Pancreas (tissue), 10 donors: Measurements from ENCODE around the gene RNF25. TPM values are rescaled to one million over a fixed set of nuclear protein-coding genes. Genes with fewer than 3 reads are reported as not detected.

Experiments used
- ATAC-seq, 4 donors: fragments of 200-7000 bp; cut with Tn5 transposase; one replicate each; pipeline versions ENCODE4 v1.8.0 to v1.9.1; 2020; ENCODE audit warnings: mild to moderate bottlenecking in 4 of 4, moderate library complexity in 4 of 4
- DNase-seq, 6 donors: peaks; one replicate each; pipeline ENCODE4 v3.0.0-alpha.2; 2020
- FAIRE-seq: peaks from 2 replicates; lab custom pipeline; 2012; peaks lifted over from hg19 to GRCh38; lab: Jason Lieb, UNC
- H3K27ac ChIP-seq, 4 donors: fragments of 200-600 bp; sonication (generic); 1 replicate in 3 of 4; 2 replicates in 1 of 4; pipeline versions ENCODE4 v1.5.0 to v1.8.0; 2020
- H3K27me3 ChIP-seq, 4 donors: fragments of 200-600 bp; one replicate each; pipeline ENCODE4 v1.8.0; 2021
- H3K36me3 ChIP-seq, 3 donors: fragments of 200-600 bp; sonication (generic) in 1 of 3; one replicate each; pipeline versions ENCODE4 v1.5.0 to v1.8.0; 2020 to 2021
- H3K4me1 ChIP-seq, 3 donors: fragments of 200-600 bp; one replicate each; pipeline ENCODE4 v1.8.0; 2021
- H3K4me3 ChIP-seq, 4 donors: fragments of 200-600 bp; sonication (generic) in 2 of 4; one replicate each; pipeline versions ENCODE4 v1.5.0 to v1.8.0; 2020 to 2021
- H3K9me3 ChIP-seq, 4 donors: fragments of 200-600 bp; one replicate each; pipeline ENCODE4 v1.8.0; 2021
- CTCF ChIP-seq, 4 donors: fragments of 200-600 bp; sonication (generic) in 3 of 4; IDR thresholded peaks; one replicate each; pipeline versions ENCODE4 v1.5.0 to v1.8.0; 2021; ENCODE audit warnings: antibody characterized with exemption in 4 of 4
- WGBS, 2 donors: extraction: QIAGEN DNeasy Blood & Tissue Kit; methylation state at CpG; one replicate each; pipeline ENCODE4 v1.1.7; 2013; 5-methylcytosine and 5-hydroxymethylcytosine counted together
- intact Hi-C, 3 donors: fragments of 100-400 bp; cut with DNase I; formaldehyde crosslinking; loops; one replicate each; pipeline versions ENCODE4 v1.11.1 to v1.14.2; 2022
- polyA plus RNA-seq, 2 donors: library from polyadenylated mRNA; stranded (reverse); fragments of 200-250 nt; gene quantifications; one replicate each; pipeline ENCODE4 v1.2.3, GENCODE V29; 2013
- total RNA-seq, 6 donors: library from RNA; stranded (reverse); fragmentation: NEBNext Ultra II Directional in 4 of 6; extraction: Animal tissue kit (Norgen Biotek cat#: 25700) in 4 of 6; gene quantifications; one replicate each; pipeline versions ENCODE4 v1.2.1 to v1.2.4, GENCODE V29; 2021 to 2023
- donor health status: healthy with polysubstance abuse.
- donor health status: DM: no; HTN: no; CAD: no; lungs with moderate emphysema.
- donor health status: DM: no; HTN: no; CAD: no.
- donor health status: control.
- donor health status: control.
- donor health status: Bipolar disorder and iron deficiency.
- donor health status: DM: yes; HTN: yes; CAD: no.
- donor health status: DM: no; HTN: no; CAD: no.
- donor health status: DM: no; HTN: no; CAD: no.
- donor health status: DM: yes; HTN: yes; CAD: no.

The RNF25 gene, protein sequence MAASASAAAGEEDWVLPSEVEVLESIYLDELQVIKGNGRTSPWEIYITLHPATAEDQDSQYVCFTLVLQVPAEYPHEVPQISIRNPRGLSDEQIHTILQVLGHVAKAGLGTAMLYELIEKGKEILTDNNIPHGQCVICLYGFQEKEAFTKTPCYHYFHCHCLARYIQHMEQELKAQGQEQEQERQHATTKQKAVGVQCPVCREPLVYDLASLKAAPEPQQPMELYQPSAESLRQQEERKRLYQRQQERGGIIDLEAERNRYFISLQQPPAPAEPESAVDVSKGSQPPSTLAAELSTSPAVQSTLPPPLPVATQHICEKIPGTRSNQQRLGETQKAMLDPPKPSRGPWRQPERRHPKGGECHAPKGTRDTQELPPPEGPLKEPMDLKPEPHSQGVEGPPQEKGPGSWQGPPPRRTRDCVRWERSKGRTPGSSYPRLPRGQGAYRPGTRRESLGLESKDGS
- total RNA-seq (10 to 100 TPM in 2 of 6 donors, 1 to 10 TPM in 4; 4.5 to 10.2 (median 7.9) TPM), polyA plus RNA-seq (10 to 100 TPM; 18.1 to 28.8 TPM)

GRCh38 chr2:218671654-218672566 is at the start of gene RNF25, which contains the start of gene STK36:
Gene RNF25 (minus strand): TSS chr2:218672002. CDS start chr2:218671970, 32 bp downstream.
Gene STK36 (plus strand): TSS chr2:218672086. CDS start chr2:218672830, 744 bp downstream.
- Histone ChIP-seq H3K4me3 (peak within 1 kb of the TSS; percentile 58 to 80 (median 76)), H3K4me1 (peaks cover 0 to 11% (median 0%) of the 10 kb centered on the region in 3 donors), H3K27me3 (no peaks in the 10 kb centered on the region), H3K36me3 (peaks cover 0 to 10% (median 0%) of the 10 kb centered on the region in 3 donors), H3K27ac (peak within 1 kb of the TSS in 3 of 4 donors; percentile 22 to 44 (median 38)), H3K9me3 (no peaks in the 10 kb centered on the region)
- ATAC-seq (peak; percentile 99), DNase-seq (peak; percentile 77 to 92 (median 84)), FAIRE-seq (no peak)
- intact Hi-C loops, result no loop called here
- no peak for TF ChIP-seq CTCF (IDR thresholded peaks at IDR 0.05)
- WGBS, 2 donors, result 0% methylated on average over 46 to 49 of the region's 49 CpGs

DNA sequence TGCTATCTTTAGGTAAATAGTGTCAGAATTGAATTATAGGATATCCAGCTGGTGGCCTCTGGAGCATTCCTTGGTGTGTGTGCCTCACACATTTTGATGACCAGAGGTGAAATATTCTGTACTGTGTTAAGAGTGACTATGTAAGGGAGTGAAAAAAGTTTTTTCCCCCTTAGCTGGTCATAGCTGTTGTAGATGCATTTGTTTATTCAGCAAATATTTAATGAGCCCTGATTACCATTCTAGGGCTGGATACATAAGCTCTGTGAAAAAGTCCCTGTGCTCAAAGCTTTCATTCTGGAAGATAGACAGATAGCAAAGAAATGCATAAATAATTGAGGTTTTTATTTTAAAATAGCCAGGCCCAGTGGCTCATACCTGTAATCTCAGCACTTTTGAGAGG is 49.7 kb upstream of the RNF25 start:
- Histone ChIP-seq H3K27ac (no peak overlapping the region), H3K27me3 (no peaks in the 10 kb centered on the region), H3K36me3 (no peaks in the 10 kb centered on the region), H3K4me3 (no peak overlapping the region), H3K4me1 (peaks cover 0 to 17% (median 0%) of the 10 kb centered on the region in 3 donors), H3K9me3 (peaks cover 0 to 3% (median 0%) of the 10 kb centered on the region in 4 donors)
- peak in 1 of 4 donors; percentile 28 for ATAC-seq
- intact Hi-C loops, result no loop called here
- DNase-seq, result no peak
- no peak for TF ChIP-seq CTCF (IDR thresholded peaks at IDR 0.05)
- no peak for FAIRE-seq

GRCh38 chr2:218720048-218721041 is 48.5 kb upstream of the RNF25 start:
- Histone ChIP-seq H3K36me3 (no peaks in the 10 kb centered on the region), H3K4me3 (no peak overlapping the region), H3K9me3 (no peaks in the 10 kb centered on the region), H3K27ac (no peak overlapping the region), H3K4me1 (peaks cover 0 to 17% (median 0%) of the 10 kb centered on the region in 3 donors), H3K27me3 (no peaks in the 10 kb centered on the region)
- TF ChIP-seq CTCF (IDR thresholded peaks at IDR 0.05), result no peak
- no peak for ATAC-seq
- intact Hi-C loops, result no loop called here
- WGBS, 2 donors, result 93 to 96% methylated on average over 19 of the region's 19 CpGs
- no peak for FAIRE-seq
- DNase-seq, result no peak

DNA sequence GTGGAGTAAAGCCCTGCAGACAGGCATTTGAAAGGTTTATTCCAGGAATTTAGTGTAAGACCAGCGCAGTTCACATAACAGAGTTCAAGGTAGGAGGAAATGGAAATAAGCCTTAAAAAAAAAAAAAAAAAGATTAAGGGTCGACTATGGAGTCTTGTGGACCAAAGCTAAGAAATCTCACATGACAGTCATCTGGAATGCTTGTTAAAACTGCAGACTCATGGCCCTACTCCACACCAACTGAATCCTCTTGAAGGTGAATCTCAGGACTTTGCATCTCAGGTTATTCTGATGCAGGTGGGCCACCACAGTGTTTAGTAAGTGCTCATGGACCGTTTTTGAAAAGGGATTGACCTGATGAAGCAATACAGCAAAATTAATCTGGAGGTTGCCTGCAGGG is 47.7 kb upstream of the RNF25 start:
- no peak overlapping the region for H3K4me3 ChIP-seq
- intact Hi-C loops, result no loop called here
- peaks cover 0 to 17% (median 0%) of the 10 kb centered on the region in 3 donors for H3K4me1 ChIP-seq
- no peak for DNase-seq
- no peak for TF ChIP-seq CTCF (IDR thresholded peaks at IDR 0.05)
- ATAC-seq, result no peak
- no peaks in the 10 kb centered on the region for H3K36me3 ChIP-seq
- no peak overlapping the region for H3K27ac ChIP-seq
- no peaks in the 10 kb centered on the region for H3K27me3 ChIP-seq
- WGBS, 2 donors, result 53 to 55% methylated on average over 3 of the region's 3 CpGs
- no peak for FAIRE-seq
- no peaks in the 10 kb centered on the region for H3K9me3 ChIP-seq
